Gastrocnemius medialis (tissue), 4 donors: ENCODE results near the gene PPP1R12A.

ENCODE experiments used
- CTCF ChIP-seq, 5 experiments: fragments of 450-650 bp in 3 of 5; fragments of 200-600 bp in 2 of 5; sonication (generic) in 2 of 5; IDR thresholded peaks in 4 of 5; conservative IDR thresholded peaks in 1 of 5; 1 replicate in 4 of 5; 2 replicates in 1 of 5; pipeline ENCODE4 v1.5.1; 2016 to 2019; ENCODE audit warnings: antibody characterized with exemption in 5 of 5, mild to moderate bottlenecking in 3 of 5, moderate library complexity in 3 of 5
- POLR2A ChIP-seq, 2 donors: fragments of 450-650 bp; IDR thresholded peaks; one replicate each; pipeline ENCODE4 v1.6.1; 2017; ENCODE audit warnings: antibody characterized with exemption in 2 of 2, mild to moderate bottlenecking in 2 of 2, moderate library complexity in 2 of 2

GRCh38 chr12:79975143-79975542, 40.2 kb upstream of the PPP1R12A start:
- TF ChIP-seq CTCF (IDR thresholded peaks at IDR 0.05 in 4 of 5, conservative IDR thresholded peaks at IDR 0.05 in 1 of 5) (no peak), POLR2A (IDR thresholded peaks at IDR 0.05) (no peak)
